Ammon's horn (tissue), 1 donor: ENCODE measurements around the gene NFIC.
"Not testable (repeated sequence)": the region's sequence is repeated elsewhere in the genome, so short reads cannot be mapped to it uniquely, and the experiment has no call there.

Experiments
- DNase-seq: peaks from one replicate; pipeline ENCODE4 v3.0.0-alpha.2; 2016; ENCODE audit warnings: low spot score

NFIC gene

DNA sequence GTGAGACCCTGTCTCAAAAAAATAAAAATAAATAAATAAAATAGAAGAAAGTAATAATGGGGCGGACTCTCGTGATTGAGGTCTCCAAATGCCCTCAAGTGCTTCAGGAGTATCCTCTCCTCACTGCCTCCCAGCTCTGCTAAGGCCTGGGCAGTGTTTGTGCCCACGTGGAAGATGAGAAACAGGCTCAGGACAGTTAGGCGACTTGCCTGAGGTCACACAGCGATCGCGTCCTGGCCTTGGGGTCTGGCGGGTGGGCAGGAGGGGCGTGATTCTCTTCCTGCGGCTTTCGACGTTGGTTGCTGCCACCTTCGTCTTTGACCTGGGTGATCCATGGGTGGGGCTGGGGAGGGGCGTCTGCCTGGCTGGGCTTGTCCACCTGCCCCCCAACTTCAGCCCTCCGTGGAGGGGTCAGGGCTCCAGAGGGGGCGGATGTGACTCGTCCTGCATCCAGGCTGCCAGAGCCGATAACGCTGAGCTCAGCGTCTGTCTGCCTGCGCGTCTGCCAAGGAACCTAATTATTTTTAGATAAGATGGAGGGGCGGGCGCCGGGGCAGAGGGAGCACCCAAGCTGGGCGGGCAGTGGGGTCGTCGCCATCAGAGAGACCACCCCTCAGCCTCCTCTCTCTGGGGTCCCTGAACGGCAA is 56.9 kb downstream of the NFIC start:
- peak; percentile 60 for DNase-seq

DNA sequence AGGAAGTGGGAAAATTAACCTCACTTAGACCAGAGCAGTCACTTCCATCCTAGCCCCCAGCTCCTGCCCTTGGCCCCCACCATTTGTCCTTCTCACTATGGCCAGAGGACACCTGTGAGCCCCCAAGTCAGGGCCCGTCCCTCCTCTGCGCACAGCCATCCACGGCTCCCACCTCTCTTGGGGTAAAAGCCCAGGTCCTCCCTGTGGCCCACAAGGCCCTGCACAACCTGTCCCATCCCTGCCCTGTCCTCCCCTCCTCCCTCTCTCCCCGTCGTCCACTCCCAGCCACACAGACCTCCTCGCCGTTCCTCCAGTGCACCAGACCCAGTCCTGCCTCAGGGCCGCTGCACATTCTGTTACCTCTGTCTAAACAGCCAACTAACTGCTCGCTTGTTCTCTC is 60.0 kb downstream of the NFIC start:
- no peak for DNase-seq

DNA sequence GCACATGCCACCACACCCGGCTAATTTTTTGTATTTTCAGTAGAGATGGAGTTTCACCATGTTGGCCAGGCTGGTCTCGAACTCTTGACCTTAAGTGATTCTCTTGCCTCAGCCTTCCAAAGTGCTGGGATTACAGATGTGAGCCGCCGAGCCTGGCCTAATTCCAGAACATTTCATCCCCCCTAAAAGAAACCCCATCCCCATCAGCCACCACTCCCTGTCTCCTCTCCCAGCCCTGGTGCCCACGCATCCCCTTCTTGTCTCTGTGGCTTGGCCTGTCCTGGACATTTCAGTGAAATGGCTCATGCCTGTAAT is 63.9 kb downstream of the NFIC start:
- not testable (repeated sequence) for DNase-seq

DNA sequence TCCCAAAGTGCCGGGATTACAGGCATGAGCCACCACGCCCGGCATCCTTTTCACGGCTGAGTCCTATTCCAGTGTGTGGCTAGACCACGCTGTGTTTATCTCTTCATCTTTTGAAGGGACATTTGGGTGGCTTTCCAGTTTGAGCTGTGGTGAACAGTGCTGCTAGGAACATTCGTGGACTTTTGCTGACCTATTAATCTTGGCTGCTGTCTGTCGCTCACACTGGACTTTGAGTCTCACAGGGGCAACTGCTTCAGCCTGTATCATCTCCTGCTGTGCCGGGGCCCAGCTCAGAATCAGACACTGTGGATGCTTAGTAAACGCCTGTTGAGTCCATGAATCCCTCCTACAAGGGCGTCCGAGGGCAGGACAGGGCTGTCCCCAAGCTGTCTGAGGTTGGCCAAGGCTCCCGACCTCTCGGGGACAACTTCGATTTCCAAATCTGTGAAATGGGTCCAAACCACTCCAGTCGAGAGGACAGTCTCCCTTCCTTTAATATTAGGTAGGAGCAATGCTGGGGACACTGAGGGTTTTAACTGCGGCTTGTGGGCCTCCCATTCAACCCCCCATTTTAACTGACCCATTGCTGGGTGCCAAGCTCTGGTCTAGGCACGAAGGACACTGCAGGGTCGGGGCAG is 65.5 kb downstream of the NFIC start:
- DNase-seq: no peak

DNA sequence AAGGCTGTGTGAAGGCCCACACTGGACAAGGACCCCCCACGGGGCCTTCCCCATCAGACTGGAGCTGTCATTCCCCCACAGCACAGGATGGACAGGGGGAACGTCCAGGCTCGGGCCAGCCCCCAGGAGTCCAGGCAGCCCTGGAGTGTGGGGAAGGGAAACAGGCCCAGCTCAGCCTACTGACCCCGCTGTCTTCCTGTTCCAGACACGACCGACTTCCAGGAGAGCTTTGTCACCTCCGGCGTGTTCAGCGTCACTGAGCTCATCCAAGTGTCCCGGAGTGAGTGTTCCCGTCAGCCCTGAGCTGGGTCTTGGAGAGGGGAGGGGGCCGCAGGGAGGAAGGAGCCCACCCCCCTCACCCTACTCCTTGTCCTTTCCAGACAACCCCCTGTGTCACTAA is 66.9 kb downstream of the NFIC start:
- DNase-seq: no peak

DNA sequence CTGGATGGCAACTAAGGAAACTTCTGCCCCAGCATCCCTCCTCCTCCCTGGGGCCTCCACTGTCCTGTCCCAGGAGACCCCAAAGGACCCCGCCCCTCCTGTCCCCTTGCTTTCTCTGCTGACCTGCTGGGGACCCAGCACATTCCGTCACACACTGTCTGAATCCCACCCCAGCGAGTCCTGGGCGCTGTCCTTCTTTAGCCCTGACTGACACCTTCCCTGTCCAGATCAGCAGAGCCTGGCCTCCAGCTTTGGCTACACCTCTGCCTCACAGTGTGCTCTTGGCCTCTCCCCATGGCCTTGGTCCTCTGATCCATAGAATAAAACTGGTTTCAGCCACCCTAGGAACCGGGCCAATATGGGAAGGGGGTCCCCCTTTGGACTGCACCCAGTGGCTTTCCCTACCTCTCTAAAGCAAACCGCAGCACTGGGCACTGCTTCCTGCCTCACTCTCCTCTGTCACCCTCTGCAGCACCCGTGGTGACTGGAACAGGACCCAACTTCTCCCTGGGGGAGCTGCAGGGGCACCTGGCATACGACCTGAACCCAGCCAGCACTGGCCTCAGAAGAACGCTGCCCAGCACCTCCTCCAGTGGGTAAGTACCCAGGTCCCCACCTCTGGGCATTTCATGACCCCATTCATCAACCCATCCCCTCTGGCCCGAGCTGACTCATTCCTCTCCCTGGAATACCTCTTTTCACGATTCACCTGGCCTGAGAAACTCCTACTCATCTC is 67.6 kb downstream of the NFIC start:
- DNase-seq: no peak

DNA sequence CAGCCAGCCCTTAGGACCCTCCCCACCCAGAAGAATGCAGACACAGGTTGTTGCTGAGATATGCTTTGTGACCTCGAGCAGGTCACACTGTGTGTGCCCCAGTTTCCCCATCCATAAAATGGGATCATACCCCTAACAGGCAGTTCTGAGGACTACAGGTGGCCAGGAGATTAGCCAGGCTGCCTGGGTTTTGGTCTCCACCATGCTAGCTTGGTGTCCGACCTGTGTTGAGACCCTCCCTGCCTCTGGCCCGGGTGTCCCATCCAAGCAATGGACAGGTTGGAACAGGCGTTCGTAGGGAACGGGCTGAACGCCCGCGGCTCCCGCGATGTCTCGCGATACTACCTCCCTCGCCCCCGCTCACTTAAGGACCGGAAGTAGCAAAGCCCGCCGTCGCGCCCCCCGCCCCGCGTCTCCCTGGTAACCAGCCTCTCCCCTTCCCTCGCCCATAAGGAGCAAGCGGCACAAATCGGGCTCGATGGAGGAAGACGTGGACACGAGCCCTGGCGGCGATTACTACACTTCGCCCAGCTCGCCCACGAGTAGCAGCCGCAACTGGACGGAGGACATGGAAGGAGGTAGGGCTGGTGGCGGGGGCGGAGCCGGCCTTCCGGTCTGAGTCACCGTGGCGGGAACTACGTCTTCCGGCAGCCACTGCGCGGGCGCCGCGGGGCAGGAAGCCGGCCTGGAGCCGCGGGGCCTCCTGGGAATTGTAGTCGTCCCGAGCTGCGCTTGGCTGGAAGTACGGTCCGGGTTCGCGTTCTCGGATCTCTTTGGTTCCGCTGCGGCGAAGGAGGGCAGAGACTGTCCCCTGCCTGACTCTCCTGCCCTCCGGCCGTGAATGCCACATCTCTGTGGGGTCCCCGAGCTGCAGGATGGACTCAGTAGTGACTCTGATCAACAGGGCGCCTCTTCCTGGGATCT is 68.5 kb downstream of the NFIC start:
- DNase-seq: peak; percentile 93

DNA sequence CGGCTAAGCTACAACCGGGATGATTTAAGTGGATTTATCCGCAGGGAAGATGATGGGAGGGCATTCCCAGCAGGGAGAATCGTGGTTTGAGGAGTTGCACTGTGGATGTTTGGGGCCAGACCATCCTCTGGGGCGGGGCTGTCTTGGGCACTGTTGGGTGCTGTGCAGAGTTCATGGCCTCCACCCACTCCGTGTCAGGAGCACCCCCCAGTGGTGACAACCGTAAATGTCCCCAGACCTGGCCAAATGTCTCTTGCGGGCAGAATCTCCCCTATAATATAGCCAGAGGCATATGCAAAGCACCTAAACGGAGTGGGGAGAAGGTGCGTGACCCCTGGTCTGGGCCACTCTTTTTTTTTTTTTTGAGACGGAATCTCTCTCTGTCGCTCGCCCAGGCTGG is 73.7 kb downstream of the NFIC start:
- DNase-seq: peak; percentile 20

DNA sequence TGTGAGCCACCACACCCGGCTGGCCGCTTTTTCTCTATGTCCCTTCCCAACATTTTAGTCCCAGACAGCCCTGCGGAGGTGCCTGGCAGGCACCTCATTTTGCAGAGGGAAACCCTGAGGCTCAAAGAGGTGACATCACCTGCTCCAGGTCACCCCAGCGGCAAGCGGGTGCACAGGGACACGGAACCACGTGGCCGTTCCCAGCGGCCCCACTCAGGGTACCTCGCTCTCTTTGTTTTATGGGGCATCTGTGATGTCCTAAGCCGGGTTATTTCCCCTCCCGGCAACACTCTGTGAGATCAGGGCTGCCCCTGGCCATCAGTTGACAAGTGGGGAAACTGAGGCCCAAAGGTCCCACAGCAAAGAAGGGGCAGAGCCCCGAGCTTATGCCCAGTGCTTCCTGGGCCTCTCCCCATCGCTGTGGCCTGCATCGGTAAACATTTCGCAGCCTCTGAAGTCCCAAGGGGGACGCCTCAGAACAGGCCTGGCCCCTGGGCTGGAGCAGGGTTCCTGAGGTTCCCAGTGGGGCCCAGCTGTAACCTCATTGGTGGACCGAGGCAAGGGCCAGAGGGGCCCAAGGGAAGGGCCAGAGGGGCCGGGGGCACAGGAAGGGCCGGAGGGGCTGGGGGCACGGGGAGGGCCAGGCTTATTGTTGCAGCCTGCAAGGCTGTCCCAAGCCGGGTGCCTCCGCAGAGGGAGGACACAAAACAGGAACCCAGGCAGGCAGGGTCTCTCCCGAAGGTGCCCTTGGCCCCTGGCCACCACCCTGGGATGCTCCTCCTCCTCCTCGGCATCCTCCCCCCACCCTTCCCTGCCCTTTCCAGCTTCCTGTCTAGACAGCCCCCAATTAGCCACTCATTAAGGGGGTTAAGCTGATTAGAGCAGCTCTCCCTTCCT is 75.0 kb downstream of the NFIC start:
- no peak for DNase-seq

DNA sequence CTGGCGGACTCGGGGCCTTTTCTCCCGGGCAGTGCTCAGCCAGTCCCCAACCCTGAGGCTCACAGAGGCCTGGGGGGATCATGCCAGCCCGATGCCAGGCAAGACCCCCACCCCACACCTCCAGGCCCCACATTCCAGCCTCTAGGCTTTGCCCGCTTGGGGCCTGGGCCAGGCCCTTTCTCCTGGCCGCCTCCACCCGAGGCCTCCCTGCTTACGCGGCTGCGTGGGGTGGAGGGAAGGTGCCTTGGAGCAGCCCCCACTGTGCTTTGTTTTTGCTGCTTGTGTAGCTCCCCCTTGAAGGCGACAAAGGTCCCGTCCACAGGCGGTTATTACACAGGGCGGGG is 75.6 kb downstream of the NFIC start:
- no peak for DNase-seq

DNA sequence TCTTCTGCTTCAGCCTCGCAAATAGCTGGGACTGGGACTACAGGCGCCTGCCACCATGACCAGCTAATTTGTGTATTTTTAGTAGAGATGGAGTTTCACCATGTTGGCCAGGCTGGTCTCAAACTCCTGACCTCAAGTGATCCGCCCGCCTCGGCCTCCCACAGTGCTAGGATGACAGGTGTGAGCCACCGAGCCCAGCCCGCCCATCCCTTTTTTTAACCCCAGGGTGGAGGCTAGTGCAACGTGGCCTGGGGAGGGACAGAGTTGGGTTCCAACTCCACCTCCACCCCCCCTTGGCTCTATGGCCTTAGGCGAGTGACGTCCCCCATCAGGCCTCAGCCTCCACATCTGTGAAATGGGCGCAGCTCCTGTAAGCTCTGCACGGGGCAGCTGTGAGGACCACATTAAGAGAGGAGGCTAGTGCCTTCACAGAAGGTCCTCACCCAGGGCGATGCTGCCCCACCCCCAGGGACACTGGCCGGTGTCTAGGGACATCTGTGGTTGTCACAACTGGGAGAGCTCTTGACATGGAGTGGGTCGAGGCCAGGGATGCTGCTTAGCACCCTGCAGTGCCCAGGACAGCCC is 76.2 kb downstream of the NFIC start:
- no peak for DNase-seq

DNA sequence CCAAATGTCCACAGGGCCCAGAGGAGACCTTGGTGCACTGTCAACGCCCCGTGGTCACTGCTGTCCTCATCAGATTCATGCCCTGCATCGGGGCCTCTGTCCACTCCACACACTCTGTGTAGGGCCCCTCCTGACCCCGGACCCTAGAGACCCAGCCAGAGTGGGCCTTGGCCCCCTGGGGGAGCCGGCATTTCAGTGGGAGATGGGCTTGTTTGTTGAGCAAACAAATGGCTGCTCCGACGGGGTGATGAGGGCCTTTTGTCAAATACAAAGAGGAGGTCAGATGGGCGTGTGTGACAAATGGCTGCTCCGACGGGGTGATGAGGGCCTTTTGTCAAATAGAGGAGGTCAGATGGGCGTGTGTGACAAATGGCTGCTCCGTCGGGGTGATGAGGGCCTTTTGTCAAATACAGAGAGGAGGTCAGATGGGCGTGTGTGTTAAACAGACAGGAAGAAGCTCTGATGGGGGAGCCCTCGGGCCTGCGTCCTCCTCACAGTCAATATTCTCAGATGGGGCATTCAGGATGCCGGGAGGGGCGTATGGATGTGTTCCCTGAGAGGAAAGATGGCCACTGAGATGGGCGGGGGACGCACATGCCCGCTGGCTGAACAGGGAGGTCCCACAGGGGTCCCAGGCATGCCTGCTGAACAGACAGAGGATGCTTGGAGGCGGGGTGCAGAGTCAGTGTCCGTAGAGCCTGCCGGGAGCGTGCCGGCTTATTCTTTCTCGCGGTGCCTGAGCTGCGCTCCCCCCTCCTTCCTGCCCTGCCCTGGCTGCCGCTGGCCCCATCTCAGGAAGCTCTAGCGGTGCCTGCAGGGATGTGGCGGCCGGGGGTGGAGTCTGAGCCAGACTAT is 77.7 kb downstream of the NFIC start:
- DNase-seq: peak; percentile 39

DNA sequence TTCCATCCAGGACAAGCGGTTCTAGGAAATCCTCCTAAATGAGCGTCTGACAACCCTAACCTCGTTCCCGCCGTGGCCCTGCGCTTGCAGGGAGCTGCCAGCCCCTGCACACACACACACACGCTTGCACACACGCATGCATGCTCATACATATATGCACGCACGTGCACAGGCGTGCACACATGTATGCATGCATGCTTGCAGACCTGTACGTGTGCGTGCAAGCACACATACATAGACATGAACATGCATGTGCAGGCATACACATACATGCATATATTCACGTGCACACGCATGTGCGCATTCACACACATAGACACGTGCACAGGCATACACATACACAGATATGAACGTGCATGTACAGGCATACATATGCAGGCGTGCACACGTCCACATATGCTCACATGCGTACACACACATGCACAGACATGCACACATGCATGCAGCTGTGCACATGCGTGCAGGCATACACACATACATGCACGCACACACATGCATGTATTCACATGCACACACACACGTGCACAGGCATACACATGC is 78.4 kb downstream of the NFIC start:
- DNase-seq: no peak

DNA sequence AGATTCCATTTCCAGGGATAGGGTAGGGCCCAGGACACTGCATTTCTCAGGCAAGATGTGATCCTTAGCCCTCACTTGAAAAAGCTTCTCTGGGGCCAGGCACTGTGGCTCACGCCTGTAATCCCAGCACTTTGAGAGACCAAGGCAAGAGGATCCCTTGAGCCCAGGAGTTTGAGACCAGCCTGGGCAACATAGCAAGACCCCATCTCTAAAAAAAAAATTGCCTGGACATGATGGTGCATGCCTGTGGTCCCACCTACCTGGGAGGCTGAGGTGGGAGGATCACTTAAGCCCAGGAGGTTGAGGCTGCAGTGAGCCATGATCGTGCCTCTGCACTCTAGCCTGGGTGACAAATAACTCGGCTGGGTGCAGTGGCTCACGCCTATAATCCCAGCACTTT is 80.3 kb downstream of the NFIC start:
- DNase-seq: not testable (repeated sequence)

DNA sequence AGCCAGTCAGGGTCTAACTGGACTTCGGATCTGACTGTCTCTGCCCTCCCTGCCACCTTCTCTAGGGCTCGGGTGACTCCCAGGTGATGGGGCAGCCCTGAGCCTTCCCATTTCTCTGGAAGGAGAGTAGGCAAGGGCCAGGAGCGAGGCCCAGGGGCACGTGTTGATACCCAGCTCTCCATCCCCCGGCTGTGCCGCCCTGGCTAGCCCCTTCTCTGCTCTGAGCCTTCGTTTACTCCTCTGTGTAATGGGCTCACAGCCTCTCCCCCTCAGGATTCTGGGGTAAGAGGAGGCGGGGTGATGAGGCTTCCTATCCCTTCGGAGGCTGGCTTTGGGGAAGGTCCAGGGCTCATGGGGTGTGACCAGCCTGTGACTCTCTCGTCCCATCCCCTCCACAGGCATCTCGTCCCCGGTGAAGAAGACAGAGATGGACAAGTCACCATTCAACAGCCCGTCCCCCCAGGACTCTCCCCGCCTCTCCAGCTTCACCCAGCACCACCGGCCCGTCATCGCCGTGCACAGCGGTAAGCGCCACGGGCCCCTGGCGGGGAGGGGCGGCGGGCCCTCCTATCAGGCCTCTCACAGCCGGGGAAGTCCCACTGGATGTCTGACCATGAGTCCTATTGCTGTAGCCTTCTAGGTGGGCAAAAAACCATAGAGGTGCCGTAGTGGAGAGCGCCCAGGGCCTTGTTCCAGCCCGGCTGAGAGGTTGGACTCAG is 82.4 kb downstream of the NFIC start:
- DNase-seq: no peak

DNA sequence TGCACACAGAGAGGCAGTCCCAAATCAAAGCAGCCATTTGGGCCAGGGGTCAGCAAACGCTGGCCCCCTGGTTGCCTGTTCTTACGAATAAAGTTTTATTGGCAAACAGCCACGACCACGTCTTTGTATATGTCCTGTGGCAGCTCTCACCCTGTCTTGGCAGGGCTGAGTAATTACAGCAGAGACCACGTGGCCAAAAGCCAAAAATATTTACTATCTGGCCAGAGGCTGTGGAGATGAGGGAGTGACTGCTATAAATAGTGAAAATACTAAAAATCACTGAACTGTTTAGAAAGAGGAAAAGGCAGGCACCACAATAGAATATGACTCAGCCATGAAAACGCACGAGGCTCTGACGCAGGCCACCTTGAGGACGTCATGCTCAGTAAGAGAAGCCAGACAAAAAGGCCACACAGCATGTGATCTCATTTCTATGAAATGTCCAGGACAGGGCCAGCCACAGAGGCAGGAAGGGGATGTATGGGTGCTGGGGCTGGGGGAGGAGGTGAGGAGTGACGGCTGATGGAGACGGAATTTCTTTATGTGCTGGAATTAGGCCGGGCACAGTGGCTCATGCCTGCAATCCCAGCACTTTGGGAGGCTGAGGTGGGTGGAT is 84.5 kb downstream of the NFIC start:
- no peak for DNase-seq

DNA sequence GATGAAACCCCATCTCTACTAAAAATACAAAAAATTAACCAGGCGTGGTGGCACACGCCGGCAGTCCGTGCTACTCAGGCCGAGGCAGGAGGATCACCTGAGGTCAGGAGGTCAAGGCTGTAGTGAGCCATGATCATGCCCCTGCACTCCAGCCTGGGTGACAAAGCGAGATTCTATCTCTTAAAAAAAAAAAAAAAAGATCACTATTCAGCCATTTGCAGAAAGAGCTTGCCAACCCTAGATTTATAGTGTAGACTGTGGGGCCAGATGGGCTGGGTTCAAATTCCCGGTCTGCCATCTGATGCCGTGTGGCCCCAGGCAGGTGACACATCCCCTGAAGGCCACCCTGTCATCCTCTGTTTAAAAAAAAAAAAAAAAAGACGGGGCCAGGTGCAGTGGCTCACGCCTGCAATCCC is 85.1 kb downstream of the NFIC start:
- no peak for DNase-seq

DNA sequence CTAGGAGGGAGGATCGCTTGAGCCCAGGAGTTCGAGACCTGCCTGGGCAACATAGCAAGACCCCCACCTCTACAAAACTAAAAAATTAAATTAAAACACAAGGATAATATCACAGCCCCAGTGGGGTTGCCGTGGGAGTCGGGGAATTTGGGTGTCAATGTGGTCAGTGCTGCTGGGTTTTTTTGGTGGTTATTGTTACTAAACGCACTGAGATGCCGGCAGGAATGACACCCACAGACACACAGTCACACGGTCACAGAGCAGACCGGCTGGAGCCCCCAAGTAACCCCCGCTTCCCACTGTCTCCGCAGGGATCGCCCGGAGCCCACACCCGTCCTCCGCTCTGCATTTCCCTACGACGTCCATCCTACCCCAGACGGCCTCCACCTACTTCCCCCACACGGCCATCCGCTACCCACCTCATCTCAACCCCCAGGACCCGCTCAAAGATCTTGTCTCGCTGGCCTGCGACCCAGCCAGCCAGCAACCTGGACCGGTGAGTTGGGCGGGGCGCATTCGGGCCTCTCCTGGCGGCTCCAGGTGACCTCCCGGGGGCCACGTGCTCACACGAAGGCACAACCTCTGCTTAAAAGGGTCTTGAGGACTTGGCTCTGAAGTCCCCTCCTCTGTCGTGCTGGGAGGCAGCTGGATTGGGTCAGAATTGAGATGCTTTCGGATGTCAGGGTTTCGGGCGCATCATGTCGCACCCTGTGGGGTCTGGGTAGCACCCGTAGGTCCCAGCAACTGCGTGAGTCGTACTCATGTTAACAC is 86.0 kb downstream of the NFIC start:
- no peak for DNase-seq
